Measurements from ENCODE around the gene MUC20.
"Not testable (repeated sequence)": the region's sequence is repeated elsewhere in the genome, so short reads cannot be mapped to it uniquely, and the experiment has no call there.

MUC20 gene

GRCh38 chr3:195738274-195739044, 17.7 kb downstream of the MUC20 start:
- H3K4me3 ChIP-seq (ENCODE audit: low read length), result no peak overlapping the region
- no peak for TF ChIP-seq CTCF (conservative IDR thresholded peaks at IDR 0.05; ENCODE audit: low read depth, low read length)
- no peak for DNase-seq (ENCODE audit: low read depth)

- no peak for DNase-seq (ENCODE audit: low read depth)
- TF ChIP-seq CTCF (conservative IDR thresholded peaks at IDR 0.05; ENCODE audit: low read depth, low read length), result no peak
- no peak overlapping the region for H3K4me3 ChIP-seq (ENCODE audit: low read length)
These were observed 18.9 kb downstream of the MUC20 start for GRCh38 chr3:195739561-195740111.

GRCh38 chr3:195744437-195744836, 23.7 kb downstream of the MUC20 start:
- no peak for DNase-seq (ENCODE audit: low read depth)
- TF ChIP-seq CTCF (conservative IDR thresholded peaks at IDR 0.05; ENCODE audit: low read depth, low read length), result no peak
- no peak overlapping the region for H3K4me3 ChIP-seq (ENCODE audit: low read length)

GRCh38 chr3:195746346-195746745, 25.6 kb downstream of the MUC20 start:
- no peak overlapping the region for H3K4me3 ChIP-seq (ENCODE audit: low read length)
- no peak for DNase-seq (ENCODE audit: low read depth)
- TF ChIP-seq CTCF (conservative IDR thresholded peaks at IDR 0.05; ENCODE audit: low read depth, low read length), result no peak

GRCh38 chr3:195746751-195747150, 26.0 kb downstream of the MUC20 start:
- no peak for DNase-seq (ENCODE audit: low read depth)
- H3K4me3 ChIP-seq (ENCODE audit: low read length), result no peak overlapping the region
- TF ChIP-seq CTCF (conservative IDR thresholded peaks at IDR 0.05; ENCODE audit: low read depth, low read length), result no peak

GRCh38 chr3:195748661-195749060, 27.9 kb downstream of the MUC20 start:
- DNase-seq (ENCODE audit: low read depth), result no peak
- no peak for TF ChIP-seq CTCF (conservative IDR thresholded peaks at IDR 0.05; ENCODE audit: low read depth, low read length)
- no peak overlapping the region for H3K4me3 ChIP-seq (ENCODE audit: low read length)

GRCh38 chr3:195749101-195749500, 28.3 kb downstream of the MUC20 start:
- not testable (repeated sequence) for DNase-seq (ENCODE audit: low read depth); H3K4me3 ChIP-seq (ENCODE audit: low read length)
